ENCODE results near the gene SLC25A38. TPM values are rescaled to one million over a fixed set of nuclear protein-coding genes. Genes with fewer than 3 reads are reported as not detected.

Gene SLC25A38
- total RNA-seq, 1 donor from 2014 or later: 34.4 TPM

GRCh38 chr3:39429466-39429865 lies 46.3 kb downstream of the SLC25A38 start:
- Mint-ChIP-seq H3K27ac (ENCODE audit: unreplicated experiment) (no peak overlapping the region), H3K4me1 (ENCODE audit: low read depth, unreplicated experiment) (peaks cover 16% of the 10 kb centered on the region), H3K27me3 (ENCODE audit: low read depth, unreplicated experiment) (peaks cover 4% of the 10 kb centered on the region), H3K4me3 (ENCODE audit: unreplicated experiment) (peak overlapping the region; percentile 37), H3K9me3 (ENCODE audit: unreplicated experiment) (peaks cover 4% of the 10 kb centered on the region), H3K36me3 (ENCODE audit: low read depth, unreplicated experiment) (no peaks in the 10 kb centered on the region)
- no peak for DNase-seq (ENCODE audit: low read depth)
- TF ChIP-seq CTCF (IDR thresholded peaks at IDR 0.05; ENCODE audit: insufficient read depth, low read depth, low read length): no peak
- TF ChIP-seq EZH2 (IDR thresholded peaks at IDR 0.05; ENCODE audit: insufficient read depth, low read length): no peak
- H3K27ac ChIP-seq (ENCODE audit: low read depth, low read length): no peak overlapping the region
- no peaks in the 10 kb centered on the region for H3K27me3 ChIP-seq (ENCODE audit: insufficient read depth, low read length)
- H3K4me1 ChIP-seq (ENCODE audit: insufficient read depth, low read length): no peaks in the 10 kb centered on the region
- no peak overlapping the region for H3K4me2 ChIP-seq (ENCODE audit: low read length)
- H3K9ac ChIP-seq (ENCODE audit: low read length): no peak overlapping the region
- H3K79me2 ChIP-seq (ENCODE audit: insufficient read depth, low read length): no peaks in the 10 kb centered on the region
- no peak for FAIRE-seq
- no peak overlapping the region for H3K4me3 ChIP-seq (ENCODE audit: insufficient read depth, low read depth, low read length)
- H2AFZ ChIP-seq (ENCODE audit: low read depth, low read length): no peak overlapping the region
- no peaks in the 10 kb centered on the region for H3K36me3 ChIP-seq (ENCODE audit: insufficient read depth, low read length)
- no peaks in the 10 kb centered on the region for H4K20me1 ChIP-seq (ENCODE audit: insufficient read depth, low read length)
- no peaks in the 10 kb centered on the region for H3K9me3 ChIP-seq (ENCODE audit: insufficient read depth, low read depth, low read length)

- H3K4me1 Mint-ChIP-seq (ENCODE audit: low read depth, unreplicated experiment): peaks cover 25% of the 10 kb centered on the region
- no peak for FAIRE-seq
- peak overlapping the region; percentile 62 for H3K27ac Mint-ChIP-seq (ENCODE audit: unreplicated experiment)
Observed at GRCh38 chr3:39432342-39432741, 49.2 kb downstream of the SLC25A38 start.

More at GRCh38 chr3:39432342-39432741, 49.2 kb downstream of the SLC25A38 start:
- no peak overlapping the region for H3K4me3 Mint-ChIP-seq (ENCODE audit: unreplicated experiment)
- H3K9me3 Mint-ChIP-seq (ENCODE audit: unreplicated experiment): peaks cover 4% of the 10 kb centered on the region
- no peaks in the 10 kb centered on the region for H3K9me3 ChIP-seq (ENCODE audit: insufficient read depth, low read depth, low read length)
- TF ChIP-seq CTCF (IDR thresholded peaks at IDR 0.05; ENCODE audit: insufficient read depth, low read depth, low read length): no peak
- TF ChIP-seq EZH2 (IDR thresholded peaks at IDR 0.05; ENCODE audit: insufficient read depth, low read length): no peak
- no peak overlapping the region for H3K4me2 ChIP-seq (ENCODE audit: low read length)
- H2AFZ ChIP-seq (ENCODE audit: low read depth, low read length): no peak overlapping the region
- peaks cover 4% of the 10 kb centered on the region for H3K27me3 Mint-ChIP-seq (ENCODE audit: low read depth, unreplicated experiment)
- no peaks in the 10 kb centered on the region for H3K4me1 ChIP-seq (ENCODE audit: insufficient read depth, low read length)
- no peaks in the 10 kb centered on the region for H3K36me3 Mint-ChIP-seq (ENCODE audit: low read depth, unreplicated experiment)
- no peaks in the 10 kb centered on the region for H3K36me3 ChIP-seq (ENCODE audit: insufficient read depth, low read length)
- no peak overlapping the region for H3K4me3 ChIP-seq (ENCODE audit: insufficient read depth, low read depth, low read length)
- DNase-seq (ENCODE audit: low read depth): no peak
- H3K27ac ChIP-seq (ENCODE audit: low read depth, low read length): no peak overlapping the region
- no peaks in the 10 kb centered on the region for H4K20me1 ChIP-seq (ENCODE audit: insufficient read depth, low read length)
- H3K9ac ChIP-seq (ENCODE audit: low read length): no peak overlapping the region
- H3K79me2 ChIP-seq (ENCODE audit: insufficient read depth, low read length): no peaks in the 10 kb centered on the region
- H3K27me3 ChIP-seq (ENCODE audit: insufficient read depth, low read length): no peaks in the 10 kb centered on the region
